Muscle of back (tissue), 11 donors: ENCODE measurements around the gene TST. TPM values are rescaled to one million over a fixed set of nuclear protein-coding genes. Genes with fewer than 3 reads are reported as not detected.

Source experiments
- DNase-seq, 3 donors: peaks; one replicate each; pipeline versions ENCODE4 v3.0.0 to v3.0.0-alpha.2; 2013
- polyA plus RNA-seq, 10 donors: library from polyadenylated mRNA; unstranded; fragments of 120-200 nt; gene quantifications; one replicate each; pipeline ENCODE4 v1.2.1, GENCODE V29; 2013; ENCODE audit not compliant: insufficient read length in 10 of 10

TST gene
- polyA plus RNA-seq, 10 donors: 11.3 to 18.4 (median 15.3) TPM

GRCh38 chr22:37033605-37034430 is 14.6 kb upstream of the TST start:
- DNase-seq: no peak

- DNase-seq: no peak
Observed at GRCh38 chr22:37032535-37033460, 13.6 kb upstream of the TST start.

GRCh38 chr22:37032134-37032534 is 12.9 kb upstream of the TST start:
- DNase-seq: no peak

GRCh38 chr22:37030560-37031281 is 11.5 kb upstream of the TST start:
- DNase-seq: no peak

GRCh38 chr22:37028692-37029674 is 9.7 kb upstream of the TST start:
- DNase-seq: no peak

- no peak for DNase-seq
Observed at GRCh38 chr22:37027556-37027955, 8.3 kb upstream of the TST start.

GRCh38 chr22:37026325-37026724 is 7.1 kb upstream of the TST start:
- no peak for DNase-seq

GRCh38 chr22:37025500-37026070 is 6.3 kb upstream of the TST start:
- no peak for DNase-seq

- DNase-seq: no peak
Observed at GRCh38 chr22:37024339-37025157, 5.3 kb upstream of the TST start.

GRCh38 chr22:37023743-37024338 is 4.6 kb upstream of the TST start:
- no peak for DNase-seq

- no peak for DNase-seq
Observed at GRCh38 chr22:37022483-37023337, 3.5 kb upstream of the TST start.

- DNase-seq: peak in 2 of 3 donors; percentile 33 to 42
Observed at GRCh38 chr22:37021710-37022482, 2.6 kb upstream of the TST start.

- no peak for DNase-seq
Observed at GRCh38 chr22:37021041-37021440, 1.8 kb upstream of the TST start.

GRCh38 chr22:37020192-37020479 is 889 bp upstream of the TST start:
- peak in 2 of 3 donors; percentile 14 to 44 for DNase-seq

- peak; percentile 47 to 92 (median 64) for DNase-seq
Observed at GRCh38 chr22:37018815-37019308, 385 bp downstream of the TST start.

- no peak for DNase-seq
Observed at GRCh38 chr22:37018086-37018814, 997 bp downstream of the TST start.

GRCh38 chr22:37017356-37017755 is 1.9 kb downstream of the TST start:
- no peak for DNase-seq
